HG03103 (cell line): ENCODE measurements around the gene ARHGEF18.

Source experiments
- ATAC-seq: cut with Tn5 transposase; IDR thresholded peaks from one replicate; pipeline ENCODE4 v1.9.1; 2021; ENCODE audit warnings: low read depth; ENCODE audit not compliant: unreplicated experiment

Gene ARHGEF18

DNA sequence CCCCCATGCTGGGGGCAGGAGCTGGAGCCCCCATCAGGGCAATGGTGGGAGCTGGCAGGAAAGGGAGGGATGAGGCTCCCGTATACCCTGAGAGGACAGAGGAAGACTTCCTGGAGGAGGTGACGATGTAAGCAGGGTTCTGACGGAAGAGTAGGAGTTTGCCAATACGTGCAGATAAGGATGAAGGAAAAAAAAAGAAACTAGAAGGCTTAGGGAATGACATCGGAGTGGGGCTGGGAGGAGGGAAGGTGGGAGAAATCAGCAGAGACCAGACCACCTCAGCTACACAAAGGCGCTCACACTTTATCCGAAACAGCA is 32.3 kb downstream of the ARHGEF18 start:
- ATAC-seq = no peak

DNA sequence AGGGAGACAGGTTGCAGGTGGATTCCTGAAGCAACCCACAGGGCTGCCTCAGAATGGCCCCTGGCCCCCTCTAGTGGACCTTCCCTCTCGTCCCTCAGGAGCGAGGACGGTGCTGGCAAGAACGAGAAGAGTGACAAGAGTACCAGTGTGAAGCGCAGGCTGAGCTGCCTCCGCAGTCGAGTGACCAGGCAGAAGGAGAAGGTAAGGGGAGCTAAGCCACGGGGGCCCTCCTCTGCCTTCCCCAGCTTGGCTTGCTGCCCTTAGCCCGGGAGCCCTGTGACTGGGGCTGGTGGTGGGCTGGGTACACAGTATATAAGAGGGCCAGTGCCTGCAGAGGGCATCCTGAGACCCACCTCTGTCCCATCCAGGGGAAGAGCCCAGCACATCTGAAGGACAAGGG is 34.0 kb downstream of the ARHGEF18 start:
- no peak for ATAC-seq

DNA sequence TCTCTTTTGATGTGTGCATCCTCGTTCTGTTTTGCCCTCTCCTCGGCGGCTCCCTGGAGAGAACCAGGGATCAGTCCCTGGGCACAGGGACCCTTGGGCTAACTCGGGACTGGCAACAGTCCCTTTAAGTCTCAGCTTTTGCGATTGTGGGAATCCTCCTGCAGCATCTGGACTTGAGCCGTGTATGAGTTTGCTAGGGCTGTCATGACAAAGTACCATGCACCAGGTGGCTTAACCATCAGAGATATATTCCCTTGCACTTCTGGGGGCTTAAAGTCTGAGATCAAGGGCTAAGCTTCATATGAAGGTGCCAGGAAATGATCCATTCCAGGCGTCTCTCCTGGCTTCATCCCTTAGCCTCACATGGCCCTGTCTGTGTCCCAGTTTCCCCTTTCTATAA is 34.5 kb downstream of the ARHGEF18 start:
- ATAC-seq = no peak

GRCh38 chr19:7385062-7385461 is 36.3 kb downstream of the ARHGEF18 start:
- no peak for ATAC-seq

DNA sequence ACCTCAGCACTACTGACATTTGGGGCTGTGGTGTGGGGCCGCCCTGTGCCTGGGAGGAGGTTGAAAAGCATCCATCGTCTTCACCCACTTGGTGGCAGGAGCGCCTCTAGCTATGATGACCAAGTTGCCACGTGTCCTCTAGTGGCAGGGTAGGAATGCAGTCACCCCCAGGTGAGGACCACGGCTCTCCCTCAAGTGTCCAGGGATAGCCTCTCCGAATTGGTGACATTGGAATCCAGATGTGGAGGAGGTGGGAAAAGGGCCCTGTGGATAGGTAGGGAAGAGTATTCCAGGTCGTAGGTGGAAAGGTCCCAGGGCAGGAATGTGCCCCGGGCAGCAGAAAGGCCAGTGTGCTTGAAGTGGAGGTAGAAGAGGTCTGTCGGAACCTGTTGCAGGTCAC is 37.6 kb downstream of the ARHGEF18 start:
- no peak for ATAC-seq

- no peak for ATAC-seq
Measured at GRCh38 chr19:7386769-7387168, 38.0 kb downstream of the ARHGEF18 start.

- no peak for ATAC-seq
Measured at GRCh38 chr19:7391218-7391670, 42.5 kb downstream of the ARHGEF18 start.

DNA sequence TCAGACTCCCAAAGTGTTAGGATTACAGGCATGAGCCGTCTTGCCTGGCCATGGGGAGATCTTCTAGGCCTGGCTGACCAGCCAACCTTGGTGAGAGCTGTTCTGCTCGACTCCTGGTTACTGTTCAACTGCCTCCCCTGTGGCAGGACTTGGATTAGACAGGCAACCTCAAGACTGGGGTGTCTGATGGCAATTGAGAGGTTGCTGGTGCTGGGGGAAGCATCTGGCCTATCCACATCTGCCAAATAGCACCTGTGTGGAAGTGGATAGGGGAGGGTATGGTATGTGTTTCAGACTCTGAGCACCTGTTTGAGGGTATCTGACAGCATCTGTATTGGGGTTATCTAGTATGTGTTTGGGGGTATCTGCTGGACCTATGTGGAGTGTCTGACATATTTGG is 44.7 kb downstream of the ARHGEF18 start:
- no peak for ATAC-seq

DNA sequence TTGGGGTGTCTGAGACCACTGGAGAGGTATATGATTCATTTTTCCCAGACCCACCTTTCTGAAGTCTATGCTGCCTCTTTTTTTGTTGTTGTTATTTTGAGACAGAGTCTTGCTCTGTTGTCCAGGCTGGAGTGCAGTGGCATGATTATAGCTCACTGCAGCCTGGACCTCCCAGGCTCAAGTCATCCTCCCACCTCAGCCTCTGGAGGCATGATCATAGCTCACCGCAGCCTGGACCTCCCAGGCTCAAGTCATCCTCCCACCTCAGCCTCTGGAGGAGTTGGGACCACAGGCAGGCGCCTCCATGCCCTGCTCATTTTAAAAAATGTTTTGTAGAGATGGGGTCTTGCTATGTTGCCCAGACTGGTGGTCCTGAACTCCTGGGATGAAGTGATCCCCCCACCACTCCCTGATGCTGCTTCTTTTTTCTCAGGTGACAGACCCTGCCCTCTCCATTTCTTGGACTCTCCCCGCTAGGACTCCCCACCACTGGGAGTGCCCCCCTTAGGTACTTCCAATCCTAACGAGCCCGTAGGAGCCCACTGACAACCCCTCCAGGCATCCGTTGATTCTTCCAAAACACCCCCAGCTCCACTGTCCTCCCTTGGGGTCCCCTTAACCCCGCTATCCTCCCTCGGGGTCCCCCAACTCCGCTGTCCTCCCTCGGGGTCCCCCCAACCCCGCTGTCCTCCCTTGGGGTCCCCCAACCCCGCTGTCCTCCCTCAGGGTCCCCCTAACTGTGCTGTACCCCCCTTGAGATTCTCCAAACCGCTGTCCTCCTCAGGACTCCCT is 45.4 kb downstream of the ARHGEF18 start:
- ATAC-seq = no peak

DNA sequence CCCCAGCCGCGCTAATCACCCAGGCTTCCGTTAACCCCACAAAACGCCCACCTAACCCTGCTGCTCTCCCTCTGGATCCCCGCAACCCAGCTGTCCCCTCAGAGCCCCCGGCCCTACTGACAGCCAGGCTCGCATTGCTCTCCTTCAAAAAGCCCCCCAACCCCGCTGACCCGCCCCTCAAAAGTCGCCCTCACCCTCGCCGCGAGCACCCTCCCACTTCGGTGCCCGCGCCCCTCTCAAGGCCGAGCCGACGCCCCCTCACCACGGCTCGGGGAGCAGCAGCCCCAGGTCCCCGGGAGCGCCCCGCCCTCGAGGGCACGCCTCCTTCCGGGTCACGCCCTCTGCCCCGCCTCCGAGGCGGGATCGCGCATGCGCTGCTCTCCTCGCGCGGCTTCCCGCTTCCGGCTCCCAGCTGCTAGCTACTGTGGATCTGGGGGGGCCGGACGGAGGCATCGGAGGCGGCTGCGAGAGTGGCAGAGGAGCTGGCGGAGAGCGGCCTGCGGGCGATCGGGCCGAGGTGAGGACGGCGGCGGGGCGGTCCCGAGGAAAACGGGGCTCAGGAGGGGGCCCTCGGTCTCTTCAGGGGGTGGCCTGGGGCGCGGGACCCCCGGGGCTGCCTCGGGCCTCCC is 46.1 kb downstream of the ARHGEF18 start:
- peak; percentile 45 for ATAC-seq

DNA sequence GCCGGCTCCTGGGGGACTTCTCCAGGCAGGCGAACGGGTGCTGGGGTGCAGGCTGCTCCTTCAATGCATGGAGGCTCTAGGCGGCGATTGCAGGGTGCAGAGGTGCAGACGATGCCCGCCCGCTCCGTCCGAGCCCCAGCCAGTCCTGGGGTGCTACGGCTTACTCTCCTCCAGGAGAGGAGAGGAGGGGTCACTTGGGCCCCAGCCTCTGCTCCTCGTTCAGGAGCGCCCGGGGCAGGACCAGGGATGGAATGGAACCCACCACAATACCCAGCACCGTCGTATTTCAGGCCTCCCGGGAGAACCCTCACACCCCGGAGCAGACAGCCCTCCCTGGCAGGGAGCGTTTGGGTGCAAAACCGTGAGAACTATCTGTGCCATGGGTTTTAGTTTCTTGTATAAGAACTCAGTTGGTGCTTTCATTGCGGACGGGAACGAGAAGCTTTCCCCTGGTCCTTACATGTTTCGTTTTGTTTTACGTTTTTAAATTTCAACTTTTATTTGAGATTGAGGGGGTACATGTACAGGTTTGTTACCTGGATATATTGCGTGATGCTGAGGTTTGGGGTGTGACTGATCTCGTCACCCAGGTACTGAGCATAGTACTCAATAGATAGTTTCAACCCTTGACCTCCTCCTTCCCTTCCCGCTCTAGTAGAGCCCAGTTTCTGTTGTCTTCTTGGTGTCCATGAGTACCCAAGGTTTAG is 46.8 kb downstream of the ARHGEF18 start:
- no peak for ATAC-seq

DNA sequence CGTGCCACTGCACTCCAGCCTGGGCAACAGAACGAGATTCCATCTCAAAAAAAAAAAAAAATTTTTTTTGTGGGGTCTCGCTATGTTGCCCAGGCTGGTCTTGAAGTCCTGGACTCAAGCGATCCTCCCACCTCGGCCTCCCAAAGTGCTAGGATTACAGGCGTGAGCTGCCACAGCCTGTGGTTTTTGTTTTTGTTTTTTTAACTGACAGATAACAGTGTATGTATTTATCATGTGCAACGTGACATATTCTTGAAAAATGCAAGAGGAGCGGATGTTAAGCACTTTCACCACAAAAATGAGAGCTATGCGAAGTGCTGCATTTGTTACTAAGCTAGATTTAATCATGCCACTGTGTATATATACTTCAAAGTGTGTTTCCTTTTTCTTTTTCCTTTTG is 49.0 kb downstream of the ARHGEF18 start:
- no peak for ATAC-seq
